Measurements from ENCODE around the gene NUDT2. TPM values are rescaled to one million over a fixed set of nuclear protein-coding genes. Genes with fewer than 3 reads are reported as not detected.

Gene NUDT2
- polyA plus RNA-seq, 1 of the 3 experiments (the other 2 are of a cell fraction): 47.8 TPM

GRCh38 chr9:34338665-34339385 is 9.5 kb downstream of the NUDT2 start:
- Histone ChIP-seq H3K27me3 (ENCODE audit: insufficient read depth) (no peaks in the 10 kb centered on the region), H3K4me2 (no peak overlapping the region), H3K9me3 (no peaks in the 10 kb centered on the region), H3K36me3 (replicated peaks in 1 of 2; ENCODE audit: control insufficient read depth in 1 of 2, insufficient read depth in 2 of 2, low read length in 1 of 2) (peaks cover 35% of the 10 kb centered on the region in 2 experiments), H3K9ac (no peak overlapping the region), H3K27ac (ENCODE audit: low read depth in 2 of 2, low read length in 1 of 2) (no peak overlapping the region), H2AFZ (ENCODE audit: low read depth) (no peak overlapping the region), H3K4me3 (ENCODE audit: low read depth in 2 of 2, low read length in 1 of 2) (no peak overlapping the region), H3K79me2 (ENCODE audit: insufficient read depth) (peaks cover 16% of the 10 kb centered on the region; the same call in 1 of the 2 replicates), H3K4me1 (ENCODE audit: control insufficient read depth in 1 of 2, insufficient read depth in 2 of 2, low read depth in 1 of 2, low read length in 1 of 2) (peaks cover 0 to 3% of the 10 kb centered on the region in 2 experiments; a peak in 1 of 4 replicates), H4K20me1 (ENCODE audit: insufficient read depth) (no peaks in the 10 kb centered on the region), H3F3A (replicated peaks; ENCODE audit: insufficient read depth) (no peaks in the 10 kb centered on the region), H3K9me2 (no peaks in the 10 kb centered on the region)
- WGBS (ENCODE audit: low lambda C conversion rate): 86% methylated on average over 2 of the region's 2 CpGs
- no peak for DNase-seq
- TF ChIP-seq JUND (IDR thresholded peaks at IDR 0.05) (no peak), TEAD4 (IDR thresholded peaks at IDR 0.05; ENCODE audit: borderline replicate concordance, insufficient read depth) (no peak), NRF1 (IDR thresholded peaks at IDR 0.05; ENCODE audit: low read depth, low read length) (no peak), MXI1 (IDR thresholded peaks at IDR 0.05; ENCODE audit: low read depth, low read length) (no peak), USF1 (IDR thresholded peaks at IDR 0.05; ENCODE audit: borderline replicate concordance, low read depth) (no peak), ELF1 (IDR thresholded peaks at IDR 0.05) (no peak), SIN3A (IDR thresholded peaks at IDR 0.05; ENCODE audit: borderline replicate concordance, low read depth, low read length) (no peak), NFIC (IDR thresholded peaks at IDR 0.05; ENCODE audit: borderline replicate concordance) (no peak), CTCF (IDR thresholded peaks at IDR 0.05) (no peak), IRF3 (IDR thresholded peaks at IDR 0.05; ENCODE audit: low read depth, low read length) (no peak), FOXJ3 (CRISPR knock-in tag; IDR thresholded peaks at IDR 0.05) (no peak), RCOR1 (IDR thresholded peaks at IDR 0.05; ENCODE audit: low read length) (no peak), TAF1 (IDR thresholded peaks at IDR 0.05; ENCODE audit: borderline replicate concordance, low read depth, low read length) (no peak), POLR2AphosphoS5 (IDR thresholded peaks at IDR 0.05; ENCODE audit: low read depth, low read length) (no peak), SMC3 (IDR thresholded peaks at IDR 0.05; ENCODE audit: low read depth, low read length) (no peak), CHD2 (IDR thresholded peaks at IDR 0.05; ENCODE audit: low read length, partially characterized antibody) (no peak)
- ChIA-PET POLR2A (no interaction called here), CTCF (interaction anchor here (0.6 to 3.2 kb wide), 6 partner anchors 8 to 265 kb away, joined by 3 to 25 read pairs (median 4); partner anchors contain the start of gene MYORG)
